GM19395 (cell line): Measurements from ENCODE around the gene FASTKD1.
"Not testable (repeated sequence)": the region's sequence is repeated elsewhere in the genome, so short reads cannot be mapped to it uniquely, and the experiment has no call there.

Experiments
- ATAC-seq: cut with Tn5 transposase; IDR thresholded peaks from one replicate; pipeline ENCODE4 v1.9.1; 2021; ENCODE audit warnings: mild to moderate bottlenecking, moderate library complexity; ENCODE audit not compliant: unreplicated experiment

Gene FASTKD1

DNA sequence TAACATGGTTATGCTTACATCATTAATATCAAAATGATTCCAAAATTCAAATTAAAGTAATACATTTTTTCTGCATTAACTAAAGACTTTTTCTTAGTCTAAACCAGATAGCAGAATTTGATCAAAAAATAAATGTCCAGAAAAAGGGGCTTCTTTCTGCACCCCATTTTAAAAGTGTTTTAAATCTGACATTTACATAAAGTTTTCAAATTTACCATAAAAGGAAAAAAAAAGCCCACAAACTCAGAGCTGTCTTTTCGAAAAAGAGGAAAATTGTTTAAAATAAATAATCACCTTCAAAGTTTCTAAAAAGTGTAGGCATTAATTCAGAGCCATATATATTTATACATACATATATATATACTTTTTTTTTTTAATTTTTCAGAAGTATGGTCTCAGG, 1.5 kb downstream of the FASTKD1 start:
- ATAC-seq = no peak

DNA sequence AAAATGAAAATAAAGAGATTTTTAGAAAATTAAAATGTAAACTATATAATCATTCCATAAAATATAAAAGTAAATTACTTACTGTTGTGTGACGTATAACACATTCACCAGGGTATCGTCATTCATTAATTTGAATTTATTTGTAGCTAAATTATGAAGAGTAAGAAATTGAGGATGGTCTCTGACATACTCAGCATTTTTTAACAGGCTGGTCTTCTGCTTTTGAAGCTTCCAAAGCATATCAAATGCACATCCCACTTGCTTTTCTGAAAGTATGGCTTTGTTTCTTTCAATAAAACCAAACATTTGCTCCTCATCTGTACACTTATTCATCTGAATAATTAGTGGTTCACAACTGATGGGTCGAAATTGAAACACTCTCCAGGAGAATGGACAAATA, 2.1 kb downstream of the FASTKD1 start:
- no peak for ATAC-seq

DNA sequence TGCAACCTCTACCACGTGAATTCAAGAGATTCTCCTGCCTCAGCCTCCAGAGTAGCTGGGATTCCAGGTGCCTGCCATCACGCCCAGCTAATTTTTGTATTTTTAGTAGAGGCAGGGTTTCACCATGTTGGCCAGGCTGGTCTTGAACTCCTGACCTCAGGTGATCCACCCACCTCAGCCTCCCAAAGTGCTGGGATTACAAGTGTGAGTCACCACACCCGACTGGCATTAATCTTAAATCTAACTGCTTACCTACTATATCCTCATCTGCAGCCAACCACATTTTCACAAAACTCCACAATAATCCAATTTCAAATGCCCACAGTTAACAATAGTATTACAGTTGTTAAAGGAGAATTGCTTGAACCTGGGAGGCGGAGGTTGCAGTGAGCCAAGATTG, 2.9 kb downstream of the FASTKD1 start:
- ATAC-seq = not testable (repeated sequence)

DNA sequence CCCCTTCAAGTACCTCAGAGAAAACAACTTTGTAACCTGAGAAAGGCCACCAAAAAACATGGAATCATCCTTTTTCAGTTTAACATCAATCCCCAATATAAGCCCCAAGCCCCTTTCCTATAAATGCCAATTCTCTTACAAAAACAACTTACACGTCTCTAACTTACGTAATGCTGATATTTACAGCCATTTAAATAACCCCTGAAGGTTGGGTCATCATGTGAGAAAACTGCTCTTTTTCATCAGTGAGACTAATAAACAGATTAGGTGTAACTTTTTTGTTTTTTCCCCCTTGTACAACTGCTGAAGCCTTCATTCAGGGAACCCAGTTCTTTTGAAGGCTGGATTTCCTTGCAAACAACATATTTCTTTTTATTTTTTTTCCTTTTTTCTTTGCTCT, 3.7 kb downstream of the FASTKD1 start:
- ATAC-seq = no peak

- no peak for ATAC-seq
These were observed 8.0 kb downstream of the FASTKD1 start for GRCh38 chr2:169565686-169566085.

DNA sequence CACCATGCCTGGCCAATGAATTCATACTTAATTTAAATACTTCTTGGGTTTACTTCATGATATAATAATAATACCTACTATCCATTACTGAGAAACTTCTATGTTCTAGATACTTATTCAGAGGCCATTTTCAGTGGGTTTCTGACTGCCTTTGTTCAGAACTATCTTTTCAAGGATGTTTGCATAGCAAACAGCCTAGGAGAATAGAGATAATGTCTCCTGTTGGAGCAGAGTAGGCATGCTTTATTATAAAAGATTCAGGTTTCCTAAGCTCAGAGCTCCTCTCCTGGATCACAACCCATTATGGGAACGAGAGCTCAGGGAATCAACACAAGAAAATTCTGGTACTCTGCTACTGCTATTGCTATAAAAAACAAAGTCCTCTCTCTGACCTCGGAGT, 11.1 kb downstream of the FASTKD1 start:
- ATAC-seq = no peak

- not testable (repeated sequence) for ATAC-seq
These were observed 11.6 kb downstream of the FASTKD1 start for GRCh38 chr2:169562084-169562483.

GRCh38 chr2:169561364-169561763, 12.3 kb downstream of the FASTKD1 start:
- ATAC-seq = no peak

GRCh38 chr2:169546756-169547155, 26.9 kb downstream of the FASTKD1 start:
- ATAC-seq = no peak

GRCh38 chr2:169542433-169542832, 31.2 kb downstream of the FASTKD1 start:
- ATAC-seq = no peak

DNA sequence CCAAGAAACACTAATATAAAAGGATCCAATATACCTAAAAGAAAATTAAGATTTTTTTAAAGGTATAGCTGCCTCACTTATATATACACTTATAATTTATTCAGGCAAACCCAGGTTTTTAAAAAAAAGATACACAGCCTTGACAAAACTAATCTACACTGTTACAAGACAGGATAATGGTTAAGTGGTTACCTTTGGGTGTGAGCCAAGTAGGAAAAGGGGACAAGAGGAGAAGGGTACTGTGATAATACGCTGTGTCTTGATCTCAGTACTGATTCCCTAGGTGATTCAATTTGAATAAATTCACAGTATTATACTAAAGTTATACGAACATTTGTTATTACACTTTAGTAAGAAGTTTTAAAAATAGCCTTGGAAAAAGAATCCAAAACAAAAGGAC, 33.5 kb downstream of the FASTKD1 start:
- no peak for ATAC-seq

GRCh38 chr2:169539460-169539859, 34.2 kb downstream of the FASTKD1 start:
- ATAC-seq = not testable (repeated sequence)

- ATAC-seq = peak; percentile 91
These were observed 45.4 kb downstream of the FASTKD1 start for GRCh38 chr2:169528271-169528701.

GRCh38 chr2:169526451-169526850, 47.2 kb downstream of the FASTKD1 start:
- no peak for ATAC-seq

- ATAC-seq = no peak
These were observed 48.2 kb downstream of the FASTKD1 start for GRCh38 chr2:169525434-169525833.

DNA sequence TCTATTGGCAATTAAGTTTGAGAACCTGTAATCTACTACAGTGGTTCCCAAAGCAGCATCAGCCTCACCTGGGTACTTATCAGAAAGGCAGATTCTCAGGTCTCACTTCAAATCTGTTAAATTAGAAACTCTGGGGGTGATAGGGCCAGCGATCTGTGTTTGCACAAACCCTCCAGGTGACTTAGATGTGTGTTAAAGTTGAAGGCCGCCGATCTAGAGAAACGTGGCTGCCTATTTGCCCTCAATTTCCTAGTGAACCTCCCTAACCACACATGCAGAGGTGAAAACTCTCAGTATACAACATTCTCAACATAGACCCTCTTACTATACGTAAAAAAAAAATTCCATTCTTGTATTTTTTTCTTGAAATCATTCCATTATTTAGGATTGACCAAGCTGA, 50.0 kb downstream of the FASTKD1 start:
- no peak for ATAC-seq

DNA sequence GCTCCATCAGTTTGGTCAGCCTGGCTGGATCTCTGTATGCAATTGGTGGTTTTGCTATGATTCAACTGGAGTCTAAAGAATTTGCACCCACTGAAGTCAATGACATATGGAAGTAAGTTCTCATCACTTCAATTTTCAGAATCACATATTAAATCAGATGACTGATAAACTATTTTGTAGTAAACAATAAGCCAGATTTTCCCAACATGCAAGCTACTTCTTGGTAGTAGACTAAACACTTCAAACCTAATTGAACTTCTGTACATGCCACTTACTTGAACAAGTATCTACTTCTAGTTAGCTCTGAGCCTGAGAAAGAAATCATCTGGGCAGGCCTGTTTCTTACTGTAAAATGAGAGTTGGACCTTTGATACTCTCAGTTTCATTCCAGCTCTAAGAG, 52.8 kb downstream of the FASTKD1 start:
- no peak for ATAC-seq

DNA sequence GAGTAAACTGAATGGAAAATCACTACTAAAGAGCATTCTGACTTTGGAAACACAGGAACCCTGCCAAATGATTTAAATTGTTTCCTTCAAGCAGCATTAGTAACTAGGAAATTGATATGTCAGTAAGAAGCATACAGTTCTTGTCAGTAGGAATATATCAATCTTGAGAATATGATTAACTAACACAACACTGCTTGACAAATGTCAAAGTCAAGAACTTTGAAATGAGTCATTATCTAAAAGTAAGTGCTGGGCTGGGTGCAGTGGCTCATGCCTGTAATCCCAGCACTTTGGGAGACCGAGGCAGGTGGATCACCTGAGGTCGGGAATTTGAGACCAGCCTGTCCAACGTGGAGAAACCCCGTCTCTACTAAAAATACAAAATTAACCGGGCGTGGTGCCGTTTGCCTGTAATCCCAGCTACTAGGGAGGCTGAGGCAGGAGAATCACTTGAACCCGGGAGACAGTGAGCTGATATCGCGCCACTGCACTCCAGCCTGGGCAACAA, 57.1 kb downstream of the FASTKD1 start:
- ATAC-seq = not testable (repeated sequence)

- ATAC-seq = not testable (repeated sequence)
These were observed 58.9 kb downstream of the FASTKD1 start for GRCh38 chr2:169514758-169515157.

- no peak for ATAC-seq
These were observed 59.7 kb downstream of the FASTKD1 start for GRCh38 chr2:169513926-169514325.

DNA sequence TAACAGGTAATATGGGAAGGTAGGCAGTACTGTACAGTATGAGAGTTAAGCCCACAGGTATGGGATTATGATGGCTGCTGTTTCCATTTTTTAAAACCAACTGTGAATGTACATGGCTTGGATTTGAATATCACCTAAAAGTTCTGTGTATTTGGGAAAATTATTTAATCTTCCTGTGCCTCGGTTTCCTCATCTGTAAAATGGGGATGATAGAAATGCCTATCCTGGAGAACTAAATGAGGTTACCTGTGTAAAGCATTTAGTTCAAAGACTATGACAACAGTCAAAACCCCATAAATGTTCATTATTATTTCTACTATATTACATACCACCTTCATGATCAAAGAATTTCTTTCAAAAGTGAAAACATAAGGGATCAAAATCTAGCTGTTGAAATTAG, 60.6 kb downstream of the FASTKD1 start:
- no peak for ATAC-seq

DNA sequence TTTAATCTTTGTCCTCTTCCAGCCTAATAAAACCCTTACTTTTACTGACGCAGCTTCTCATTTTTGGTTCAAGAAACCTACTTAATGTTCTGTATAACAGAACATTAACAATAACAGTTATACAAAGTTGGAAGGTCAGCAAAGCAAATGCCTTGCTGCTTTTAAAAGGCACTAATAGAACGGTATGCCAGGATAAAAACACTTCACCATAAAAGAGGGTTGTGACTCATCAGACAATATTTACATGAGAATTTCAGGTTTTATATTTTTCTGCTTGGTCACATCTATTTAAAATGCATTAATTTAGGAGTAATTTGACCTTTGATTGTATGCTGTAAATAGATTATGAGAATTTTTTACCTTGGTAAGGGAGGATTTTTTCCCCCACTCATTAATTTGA, 61.1 kb downstream of the FASTKD1 start:
- no peak for ATAC-seq

GRCh38 chr2:169511818-169512217, 61.8 kb downstream of the FASTKD1 start:
- no peak for ATAC-seq

GRCh38 chr2:169510496-169510895, 63.2 kb downstream of the FASTKD1 start:
- ATAC-seq = no peak
